Glutamatergic neuron (in vitro differentiated cells): Measurements from ENCODE around the gene ATF4. TPM values are rescaled to one million over a fixed set of nuclear protein-coding genes. Genes with fewer than 3 reads are reported as not detected.

Source experiments
- DNase-seq: peaks from one replicate; pipeline ENCODE4 v3.0.0; 2022
- H3K27ac Mint-ChIP-seq: one replicate; pipeline ENCODE4 v1.8.0; 2020; ENCODE audit warnings: mild to moderate bottlenecking, mixed read lengths, inconsistent platforms; ENCODE audit not compliant: unreplicated experiment
- H3K27me3 Mint-ChIP-seq: one replicate; pipeline ENCODE4 v1.8.0; 2020; ENCODE audit warnings: mild to moderate bottlenecking, moderate library complexity, mixed read lengths, inconsistent platforms; ENCODE audit not compliant: unreplicated experiment
- H3K36me3 Mint-ChIP-seq: one replicate; pipeline ENCODE4 v1.8.0; 2020; ENCODE audit warnings: mild to moderate bottlenecking, mixed read lengths, inconsistent platforms; ENCODE audit not compliant: unreplicated experiment
- H3K4me1 Mint-ChIP-seq: one replicate; pipeline ENCODE4 v1.8.0; 2020; ENCODE audit warnings: mild to moderate bottlenecking, low read depth, mixed read lengths, inconsistent platforms; ENCODE audit not compliant: unreplicated experiment
- H3K4me3 Mint-ChIP-seq: one replicate; pipeline ENCODE4 v1.8.0; 2020; ENCODE audit warnings: mild to moderate bottlenecking, mixed read lengths, inconsistent platforms; ENCODE audit not compliant: unreplicated experiment
- H3K9me3 Mint-ChIP-seq: one replicate; pipeline ENCODE4 v1.8.0; 2020; ENCODE audit warnings: mild to moderate bottlenecking, moderate library complexity, mixed read lengths, inconsistent platforms; ENCODE audit not compliant: unreplicated experiment
- CTCF ChIP-seq: fragments of 200-600 bp; sonication (generic); IDR thresholded peaks from one replicate; pipeline ENCODE4 v1.5.0; 2021; ENCODE audit not compliant: partially characterized antibody, unreplicated experiment
- total RNA-seq: library from RNA; stranded (reverse); fragmentation: NEBNext Ultra II Directional; extraction: Animal tissue kit (Norgen Biotek cat#: 25700); gene quantifications from one replicate; pipeline ENCODE4 v1.2.1, GENCODE V29; 2021; ENCODE audit not compliant: unreplicated experiment

ATF4 gene
- total RNA-seq, 1 donor from 2014 or later = 509 TPM

- Mint-ChIP-seq H3K4me1 (no peaks in the 10 kb centered on the region), H3K27me3 (peaks cover 5% of the 10 kb centered on the region), H3K9me3 (peaks cover 4% of the 10 kb centered on the region), H3K27ac (peak overlapping the region; percentile 38), H3K4me3 (no peak overlapping the region), H3K36me3 (no peaks in the 10 kb centered on the region)
- TF ChIP-seq CTCF = no peak
- peak; percentile 55 for DNase-seq
Measured at GRCh38 chr22:39482768-39483167, 37.6 kb upstream of the ATF4 start.

- peak overlapping the region; percentile 53 for H3K27ac Mint-ChIP-seq
- peaks cover 4% of the 10 kb centered on the region for H3K9me3 Mint-ChIP-seq
- H3K27me3 Mint-ChIP-seq = peaks cover 3% of the 10 kb centered on the region
- no peak for DNase-seq
- H3K4me1 Mint-ChIP-seq = peaks cover 6% of the 10 kb centered on the region
- no peak overlapping the region for H3K4me3 Mint-ChIP-seq
- TF ChIP-seq CTCF = no peak
- no peaks in the 10 kb centered on the region for H3K36me3 Mint-ChIP-seq
Measured at GRCh38 chr22:39486951-39487825, 33.2 kb upstream of the ATF4 start.

GRCh38 chr22:39487826-39488520, 32.4 kb upstream of the ATF4 start:
- Mint-ChIP-seq H3K4me1 (peaks cover 6% of the 10 kb centered on the region), H3K27me3 (peaks cover 3% of the 10 kb centered on the region), H3K27ac (no peak overlapping the region), H3K9me3 (peaks cover 2% of the 10 kb centered on the region), H3K4me3 (no peak overlapping the region), H3K36me3 (no peaks in the 10 kb centered on the region)
- DNase-seq = no peak
- no peak for TF ChIP-seq CTCF

GRCh38 chr22:39488563-39489083, 31.7 kb upstream of the ATF4 start:
- no peak for DNase-seq
- TF ChIP-seq CTCF = no peak
- Mint-ChIP-seq H3K27ac (no peak overlapping the region), H3K27me3 (peaks cover 6% of the 10 kb centered on the region), H3K36me3 (no peaks in the 10 kb centered on the region), H3K4me1 (peaks cover 6% of the 10 kb centered on the region), H3K9me3 (peaks cover 3% of the 10 kb centered on the region), H3K4me3 (no peak overlapping the region)
